GM19238 (cell line): ENCODE results near the gene POLR2E.

Experiments used
- DNase-seq: peaks from one replicate; pipeline ENCODE4 v3.0.0; 2011; ENCODE audit warnings: low spot score; ENCODE audit not compliant: insufficient read length

POLR2E gene

GRCh38 chr19:1066748-1067340 is 28.3 kb downstream of the POLR2E start, which contains the start of gene ARHGAP45:
ARHGAP45 (plus strand) TSS chr19:1067167; CDS start chr19:1067406, 239 bp downstream.
- DNase-seq, result peak; percentile 86

- DNase-seq, result no peak
Measured at GRCh38 chr19:1066251-1066747, 28.9 kb downstream of the POLR2E start.

GRCh38 chr19:1065606-1066109 is 29.5 kb downstream of the POLR2E start:
- DNase-seq, result no peak

- peak; percentile 75 for DNase-seq
Measured at GRCh38 chr19:1064661-1065605, 30.2 kb downstream of the POLR2E start.

- DNase-seq, result no peak
Measured at GRCh38 chr19:1063909-1064660, 31.1 kb downstream of the POLR2E start.

- peak; percentile 50 for DNase-seq
Measured at GRCh38 chr19:1063030-1063908, 31.9 kb downstream of the POLR2E start.

- DNase-seq, result no peak
Measured at GRCh38 chr19:1062387-1063029, 32.7 kb downstream of the POLR2E start.

GRCh38 chr19:1061987-1062386 is 33.2 kb downstream of the POLR2E start:
- no peak for DNase-seq

GRCh38 chr19:1060689-1061088 is 34.5 kb downstream of the POLR2E start:
- DNase-seq, result no peak

GRCh38 chr19:1058112-1058511 is 37.1 kb downstream of the POLR2E start:
- DNase-seq, result no peak

- DNase-seq, result peak; percentile 45
Measured at GRCh38 chr19:1057176-1057855, 37.9 kb downstream of the POLR2E start.

GRCh38 chr19:1055886-1056620 is 39.1 kb downstream of the POLR2E start:
- DNase-seq, result no peak

GRCh38 chr19:1055028-1055425 is 40.1 kb downstream of the POLR2E start:
- no peak for DNase-seq

GRCh38 chr19:1054102-1055027 is 40.8 kb downstream of the POLR2E start:
- no peak for DNase-seq

GRCh38 chr19:1053176-1054101 is 41.7 kb downstream of the POLR2E start:
- no peak for DNase-seq

- DNase-seq, result no peak
Measured at GRCh38 chr19:1052349-1052975, 42.7 kb downstream of the POLR2E start.
